GM23248 (cell line): ENCODE measurements around the gene RNF207. TPM values are rescaled to one million over a fixed set of nuclear protein-coding genes. Genes with fewer than 3 reads are reported as not detected.

Source experiments
- DNase-seq: peaks from one replicate; pipeline ENCODE4 v3.0.0-alpha.2; 2015
- H2AFZ ChIP-seq: fragments of 200-600 bp; sonication (generic); 2 replicates; pipeline ENCODE4 v1.6.1; 2016; ENCODE audit warnings: antibody characterized with exemption
- H3F3A ChIP-seq: fragments of 200-600 bp; sonication (generic); 2 replicates; pipeline ENCODE4 v1.6.1; 2016; ENCODE audit warnings: mild to moderate bottlenecking, antibody characterized with exemption, mixed run types; ENCODE audit not compliant: insufficient read depth
- H3K27ac ChIP-seq: fragments of 200-600 bp; sonication (generic); 2 replicates; pipeline ENCODE4 v1.5.1; 2016; ENCODE audit warnings: mild to moderate bottlenecking
- H3K27me3 ChIP-seq: fragments of 200-600 bp; sonication (generic); replicated peaks from 2 replicates; pipeline ENCODE4 v1.6.1; 2016; ENCODE audit warnings: mild to moderate bottlenecking; ENCODE audit not compliant: insufficient read depth
- H3K36me3 ChIP-seq: fragments of 200-600 bp; sonication (generic); 2 replicates; pipeline ENCODE4 v1.6.1; 2016; ENCODE audit warnings: low read depth, mild to moderate bottlenecking
- H3K4me1 ChIP-seq: fragments of 200-600 bp; sonication (generic); 2 replicates; pipeline ENCODE4 v1.6.1; 2016; ENCODE audit warnings: mild to moderate bottlenecking; ENCODE audit not compliant: insufficient read depth
- H3K4me2 ChIP-seq: fragments of 200-600 bp; sonication (generic); one replicate; pipeline ENCODE4 v1.6.1; 2016; ENCODE audit warnings: mild to moderate bottlenecking; ENCODE audit not compliant: unreplicated experiment
- H3K4me3 ChIP-seq: fragments of 200-600 bp; sonication (generic); 2 replicates; pipeline ENCODE4 v1.5.1; 2016; ENCODE audit warnings: mild to moderate bottlenecking
- H3K79me2 ChIP-seq: fragments of 200-600 bp; sonication (generic); 2 replicates; pipeline ENCODE4 v1.6.1; 2016; ENCODE audit warnings: mild to moderate bottlenecking; ENCODE audit not compliant: insufficient read depth
- H3K9ac ChIP-seq: fragments of 200-600 bp; sonication (generic); 2 replicates; pipeline ENCODE4 v1.6.1; 2016; ENCODE audit warnings: mild to moderate bottlenecking
- H3K9me2 ChIP-seq: fragments of 200-600 bp; sonication (generic); 2 replicates; pipeline ENCODE4 v1.6.1; 2016; ENCODE audit warnings: mixed run types, mild to moderate bottlenecking, moderate library complexity; ENCODE audit not compliant: insufficient read depth
- H3K9me3 ChIP-seq: fragments of 200-600 bp; sonication (generic); one replicate; pipeline ENCODE4 v1.6.1; 2017; ENCODE audit warnings: low read depth
- H4K20me1 ChIP-seq: fragments of 200-600 bp; sonication (generic); 2 replicates; pipeline ENCODE4 v1.6.0; 2016; ENCODE audit not compliant: insufficient read depth
- EZH2 ChIP-seq: fragments of 200-600 bp; sonication (generic); IDR thresholded peaks from 2 replicates; pipeline ENCODE4 v1.6.1; 2018; ENCODE audit warnings: antibody characterized with exemption, mild to moderate bottlenecking; ENCODE audit not compliant: insufficient read depth, poor library complexity, severe bottlenecking
- EZH2phosphoT487 ChIP-seq: fragments of 200-600 bp; sonication (generic); IDR thresholded peaks from 2 replicates; pipeline ENCODE4 v1.6.1; 2018; ENCODE audit warnings: antibody characterized with exemption, moderate library complexity, mild to moderate bottlenecking, low read depth; ENCODE audit not compliant: insufficient read depth
- WGBS, 2 experiments: methylation state at CpG; one replicate each; pipeline ENCODE4 v1.1.6; 2015 to 2017; ENCODE audit warnings: low lambda C conversion rate in 2 of 2, low coverage in 1 of 2; ENCODE audit errors: missing lambda C conversion rate in 2 of 2; 5-methylcytosine and 5-hydroxymethylcytosine counted together
- in situ Hi-C: fragments of 300-500 bp; cut with MboI; formaldehyde crosslinking; loops from 2 replicates; pipeline ENCODE4 v1.15.0; 2020
- polyA plus RNA-seq: library from polyadenylated mRNA; unstranded; fragments of >200 nt; fragmentation: Nextera tagmentation; extraction: Ambion mirVana; gene quantifications from 2 replicates; pipeline ENCODE4 v1.2.1, GENCODE V29; 2016
- total RNA-seq: library from RNA; depleted of rRNA; stranded (reverse); fragments of >200 nt; shearing (Covaris generic); gene quantifications from 2 replicates; pipeline ENCODE4 v1.2.3, GENCODE V29; 2014

Gene RNF207
- total and polyA plus RNA-seq, 2 experiments from 2014 or later = 8.6 to 30.3 TPM

- 0 out of 2 replicates have a peak, but pooled peaks cover 8% of the 10 kb centered on the region for H3F3A ChIP-seq
- H3K79me2 ChIP-seq = no peaks in the 10 kb centered on the region
- peaks cover 14% of the 10 kb centered on the region; the same call in 1 of the 2 replicates for H3K36me3 ChIP-seq
- H3K4me3 ChIP-seq = no peak overlapping the region
- H3K9me3 ChIP-seq = no peaks in the 10 kb centered on the region
- in situ Hi-C loops = no loop called here
- no peak overlapping the region for H3K9ac ChIP-seq
- no peaks in the 10 kb centered on the region for H3K4me1 ChIP-seq
- no peaks in the 10 kb centered on the region for H4K20me1 ChIP-seq
- H3K27ac ChIP-seq = no peak overlapping the region
- WGBS, 2 experiments = 81 to 87% methylated on average over 8 of the region's 8 CpGs
- no peak overlapping the region for H3K4me2 ChIP-seq
- H2AFZ ChIP-seq = no peak overlapping the region
- TF ChIP-seq EZH2 (no peak), EZH2phosphoT487 (no peak)
- H3K27me3 ChIP-seq = no peaks in the 10 kb centered on the region
- DNase-seq = no peak
- no peaks in the 10 kb centered on the region for H3K9me2 ChIP-seq
Observed at GRCh38 chr1:6220236-6220635, 14.3 kb downstream of the RNF207 start.

DNA sequence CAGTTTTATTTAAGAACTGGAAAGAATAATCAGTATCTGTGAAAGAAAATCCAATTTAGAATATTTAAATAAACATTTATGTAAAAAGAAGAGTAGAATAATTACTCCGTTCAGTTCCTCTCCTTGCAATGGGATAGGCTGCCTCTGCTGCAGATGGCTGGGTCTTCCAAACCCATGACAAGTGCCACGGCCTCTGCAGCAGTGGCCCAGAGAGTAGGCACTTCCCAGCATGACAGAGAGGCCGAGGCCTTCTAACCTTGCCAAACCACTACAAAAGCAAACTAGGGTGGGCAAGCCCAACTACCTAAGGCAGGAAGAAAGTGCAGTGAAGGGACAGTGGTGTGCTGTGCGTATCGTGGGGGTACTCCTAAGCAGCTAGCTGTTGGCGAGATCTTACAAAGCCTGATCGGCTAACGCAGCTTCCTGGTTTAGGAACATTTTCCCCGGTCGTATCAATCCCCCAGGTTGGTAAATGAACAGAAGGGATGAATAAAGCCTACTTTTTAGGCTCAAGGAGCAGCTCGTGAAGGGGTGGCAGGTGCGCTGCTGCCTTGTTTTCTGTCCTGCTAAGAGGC is 15.4 kb downstream of the RNF207 start:
- Histone ChIP-seq H3K36me3 (peaks cover 14% of the 10 kb centered on the region; the same call in 1 of the 2 replicates), H3K9ac (no peak overlapping the region), H3K9me2 (no peaks in the 10 kb centered on the region), H3K27ac (no peak overlapping the region), H3F3A (0 out of 2 replicates have a peak, but pooled peaks cover 8% of the 10 kb centered on the region), H4K20me1 (no peaks in the 10 kb centered on the region), H3K27me3 (no peaks in the 10 kb centered on the region), H3K4me2 (no peak overlapping the region), H3K4me3 (no peak overlapping the region), H3K4me1 (no peaks in the 10 kb centered on the region), H3K9me3 (no peaks in the 10 kb centered on the region), H3K79me2 (no peaks in the 10 kb centered on the region), H2AFZ (no peak overlapping the region)
- in situ Hi-C loops = no loop called here
- TF ChIP-seq EZH2phosphoT487 = no peak
- 92 to 97% methylated on average over 12 of the region's 12 CpGs for WGBS, 2 experiments
- no peak for DNase-seq

- Histone ChIP-seq H3K27me3 (no peaks in the 10 kb centered on the region), H3K9me2 (no peaks in the 10 kb centered on the region), H3F3A (0 out of 2 replicates have a peak, but pooled peaks cover 8% of the 10 kb centered on the region), H3K4me3 (no peak overlapping the region), H3K27ac (no peak overlapping the region), H3K79me2 (no peaks in the 10 kb centered on the region), H3K4me2 (no peak overlapping the region), H3K9me3 (no peaks in the 10 kb centered on the region), H4K20me1 (no peaks in the 10 kb centered on the region), H3K9ac (no peak overlapping the region), H3K4me1 (no peaks in the 10 kb centered on the region), H3K36me3 (peaks cover 14% of the 10 kb centered on the region; the same call in 1 of the 2 replicates), H2AFZ (no peak overlapping the region)
- 74 to 75% methylated on average over 6 of the region's 6 CpGs for WGBS, 2 experiments
- in situ Hi-C loops = no loop called here
- no peak for TF ChIP-seq EZH2
- no peak for DNase-seq
Observed at GRCh38 chr1:6222636-6223035, 16.7 kb downstream of the RNF207 start.

DNA sequence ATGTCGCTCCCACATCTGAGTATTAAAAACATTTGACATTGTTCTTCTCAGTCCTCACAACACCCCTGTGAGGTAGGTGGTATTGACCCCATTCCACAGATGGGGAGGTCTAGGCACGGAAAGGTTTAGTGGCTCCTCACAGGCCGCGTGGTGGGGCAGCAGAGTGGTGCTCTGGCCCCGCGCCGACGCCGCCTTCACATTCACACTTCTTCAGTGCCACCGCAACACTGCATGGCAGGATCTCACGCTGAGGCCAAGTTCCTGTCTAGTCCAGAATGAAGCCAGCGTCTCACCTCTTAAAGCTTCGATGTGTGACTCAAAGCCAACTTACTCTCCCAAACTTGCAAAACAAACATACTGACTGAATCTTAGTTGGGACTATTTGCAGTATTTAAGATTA is 17.7 kb downstream of the RNF207 start:
- no peaks in the 10 kb centered on the region for H3K79me2 ChIP-seq
- no peak for TF ChIP-seq EZH2
- H3F3A ChIP-seq = 0 out of 2 replicates have a peak, but pooled peaks cover 8% of the 10 kb centered on the region
- no peak overlapping the region for H3K27ac ChIP-seq
- no peak overlapping the region for H3K4me3 ChIP-seq
- no peak overlapping the region for H2AFZ ChIP-seq
- H3K36me3 ChIP-seq = peaks cover 14% of the 10 kb centered on the region; the same call in 1 of the 2 replicates
- no peak overlapping the region for H3K9ac ChIP-seq
- no peaks in the 10 kb centered on the region for H3K9me3 ChIP-seq
- H3K4me1 ChIP-seq = no peaks in the 10 kb centered on the region
- no peaks in the 10 kb centered on the region for H3K9me2 ChIP-seq
- in situ Hi-C loops = no loop called here
- H3K27me3 ChIP-seq = no peaks in the 10 kb centered on the region
- no peaks in the 10 kb centered on the region for H4K20me1 ChIP-seq
- DNase-seq = no peak
- whole genome bisulfite sequencing, 2 experiments = 99% methylated on average over 13 of the region's 13 CpGs
- no peak overlapping the region for H3K4me2 ChIP-seq

GRCh38 chr1:6224718-6225117 is 18.8 kb downstream of the RNF207 start:
- Histone ChIP-seq H3K36me3 (peaks cover 14% of the 10 kb centered on the region; the same call in 1 of the 2 replicates), H2AFZ (no peak overlapping the region), H3K4me3 (no peak overlapping the region), H3K4me2 (no peak overlapping the region), H3K9ac (no peak overlapping the region), H4K20me1 (no peaks in the 10 kb centered on the region), H3K4me1 (no peaks in the 10 kb centered on the region), H3K27me3 (no peaks in the 10 kb centered on the region), H3K9me3 (no peaks in the 10 kb centered on the region), H3K79me2 (no peaks in the 10 kb centered on the region), H3K9me2 (no peaks in the 10 kb centered on the region), H3F3A (0 out of 2 replicates have a peak, but pooled peaks cover 8% of the 10 kb centered on the region), H3K27ac (no peak overlapping the region)
- in situ Hi-C loops = no loop called here
- DNase-seq = no peak
- no peak for TF ChIP-seq EZH2phosphoT487
- TF ChIP-seq EZH2 = no peak
- 94 to 95% methylated on average over 14 to 15 of the region's 15 CpGs for WGBS, 2 experiments
